T-helper 2 cell treated with Interferon-gamma antibody and Interleukin-4, amounts not matched to agents 100 ng/mL and 5 ng/mL, for 36 hours (primary cell): ENCODE results near the gene RAD51B. TPM values are rescaled to one million over a fixed set of nuclear protein-coding genes. Genes with fewer than 3 reads are reported as not detected.

Source experiments
- intact Hi-C: fragments of 100-400 bp; cut with micrococcal nuclease; formaldehyde crosslinking; loops from one replicate; pipeline ENCODE4 v1.15.1; 2023
- total RNA-seq: library from RNA; stranded (reverse); gene quantifications from 2 replicates; pipeline ENCODE4 v1.2.3, GENCODE V29; 2022

RAD51B gene
- total RNA-seq, 1 donor from 2014 or later: 31.7 TPM

GRCh38 chr14:68343534-68344118 is 524.0 kb downstream of the RAD51B start:
- intact Hi-C loops: no loop called here

DNA sequence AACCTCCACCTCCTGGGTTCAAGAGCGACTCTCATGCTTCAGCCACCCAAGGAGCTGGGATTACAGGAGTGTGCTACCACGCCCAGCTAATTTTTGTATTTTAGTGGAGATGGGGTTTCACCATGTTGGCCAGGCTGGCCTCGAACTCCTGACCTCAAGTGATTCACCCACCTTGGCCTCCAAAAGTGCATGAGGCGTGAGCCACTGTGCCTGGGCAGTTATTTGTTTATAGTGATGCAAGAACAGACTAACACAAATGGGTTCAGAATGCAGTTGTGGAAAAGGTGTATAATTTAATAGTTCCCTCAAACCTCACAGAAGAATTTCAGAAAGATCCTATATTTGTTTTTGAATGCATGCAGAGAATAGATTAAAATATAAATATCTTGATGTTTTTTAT is 526.2 kb downstream of the RAD51B start:
- intact Hi-C loops: no loop called here

DNA sequence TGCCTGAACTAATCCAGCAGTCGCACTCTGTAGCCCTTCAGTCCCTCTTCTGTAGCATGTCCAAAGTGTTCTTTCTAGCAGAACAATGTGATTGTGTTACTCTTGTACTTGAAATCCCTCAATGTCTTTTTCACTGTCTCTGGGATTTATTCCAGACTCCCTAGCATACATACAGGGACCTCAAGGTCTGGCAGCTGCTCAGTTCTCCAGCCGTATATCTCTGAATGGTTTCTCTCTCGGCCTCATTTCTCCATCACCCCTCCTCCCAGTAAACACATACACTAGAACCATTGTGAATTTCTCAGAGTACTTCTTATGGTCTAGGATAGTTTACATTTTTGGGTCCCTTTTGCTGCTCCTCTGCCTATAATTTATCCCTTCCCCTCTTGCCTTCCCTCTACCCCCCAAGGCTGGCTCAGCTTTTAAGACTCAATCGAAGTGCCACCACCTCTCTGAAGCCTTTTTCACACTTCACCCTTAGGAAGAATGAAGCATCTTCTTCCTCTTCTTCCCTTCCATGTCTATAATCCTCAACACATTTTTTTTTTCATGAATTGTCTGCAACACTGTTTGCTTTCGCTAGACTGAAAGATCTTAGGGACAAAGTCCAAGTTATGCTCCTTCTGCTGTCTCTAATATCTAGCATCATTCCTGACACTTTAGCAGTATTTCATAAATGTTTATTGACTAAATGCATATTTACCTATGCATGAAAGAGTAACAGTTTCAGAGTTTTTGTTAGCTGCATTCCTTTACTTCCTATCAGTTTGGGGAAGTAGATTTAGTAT is 527.2 kb downstream of the RAD51B start:
- intact Hi-C loops: no loop called here

- intact Hi-C loops: no loop called here
These were observed 530.5 kb downstream of the RAD51B start for GRCh38 chr14:68349900-68350629.

DNA sequence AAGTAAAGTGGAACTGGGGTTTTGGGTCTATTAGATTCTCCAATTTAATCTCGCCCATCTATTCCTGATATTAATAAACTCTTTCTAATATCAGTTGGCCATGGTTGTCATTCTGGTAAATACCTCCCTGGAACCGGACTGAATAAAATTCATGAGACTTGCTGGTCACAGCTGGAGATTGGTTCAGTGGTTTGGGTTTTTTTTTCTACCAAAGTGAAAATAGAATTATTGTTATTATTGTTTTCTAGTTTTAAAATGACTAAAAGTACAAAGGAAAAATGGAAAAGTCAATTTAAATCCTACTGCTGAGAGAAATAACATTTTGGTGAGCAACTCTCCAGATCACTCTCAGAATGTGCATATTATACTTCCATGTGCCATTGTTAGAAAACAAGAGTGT is 535.8 kb downstream of the RAD51B start:
- intact Hi-C loops: no loop called here

DNA sequence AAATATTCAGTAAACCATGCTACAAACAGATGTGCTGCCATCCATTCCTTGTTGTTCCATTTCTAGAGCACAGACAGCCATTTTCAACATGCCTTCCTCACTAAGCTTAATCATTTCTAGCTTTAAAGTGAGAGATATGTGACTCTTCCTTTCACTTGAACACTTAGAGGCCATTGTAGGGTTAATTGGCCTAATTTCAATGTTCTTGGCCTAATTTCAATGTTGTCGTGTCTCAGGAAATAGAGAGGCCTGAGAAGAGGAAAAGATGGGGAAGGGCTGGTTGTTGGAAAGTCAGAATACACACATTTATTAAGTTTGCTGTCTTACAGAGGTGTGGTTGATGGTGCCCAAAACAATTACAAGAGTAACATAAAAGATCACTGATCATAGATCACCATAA is 538.2 kb downstream of the RAD51B start:
- intact Hi-C loops: no loop called here

- intact Hi-C loops: no loop called here
These were observed 538.9 kb downstream of the RAD51B start for GRCh38 chr14:68358500-68358899.

DNA sequence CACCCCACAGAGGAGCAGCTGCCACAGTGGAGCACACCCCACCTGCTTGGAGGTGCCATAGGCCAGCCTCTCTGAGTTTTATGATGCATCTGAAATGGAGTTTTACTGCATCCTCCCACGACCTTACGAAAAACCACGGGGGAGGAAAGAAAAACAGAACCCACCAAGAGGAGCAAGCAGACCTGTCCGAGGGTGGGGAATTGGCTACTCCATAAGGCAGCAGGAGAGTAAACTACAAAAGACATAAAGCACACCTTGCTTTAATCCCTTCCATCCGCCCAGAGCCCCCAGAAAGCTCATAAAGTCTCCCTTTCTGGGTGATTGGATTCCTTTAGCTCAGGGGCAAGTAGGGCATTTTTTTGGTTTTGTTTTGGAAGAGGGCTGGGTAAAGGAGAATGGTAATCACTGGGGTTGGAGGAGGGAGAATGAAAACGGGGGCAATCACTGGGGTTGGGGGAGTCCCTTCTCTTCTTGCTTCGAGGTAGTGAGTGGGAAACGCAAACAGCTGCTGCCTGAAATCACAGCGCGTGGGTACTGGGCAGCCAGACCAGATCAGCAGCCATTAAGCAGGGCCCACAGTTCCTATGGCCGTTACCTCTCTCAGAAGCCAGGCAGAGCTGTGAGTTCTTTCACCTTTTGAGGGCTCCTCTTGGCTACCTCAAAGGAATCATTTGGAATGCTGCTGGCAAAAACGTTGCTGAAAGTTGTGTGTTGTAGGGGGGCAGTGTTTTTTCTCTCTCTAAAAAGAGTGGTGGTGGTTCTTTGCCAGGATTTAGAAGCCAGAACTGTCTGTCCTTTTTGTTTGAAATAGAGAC is 539.6 kb downstream of the RAD51B start:
- intact Hi-C loops: no loop called here

DNA sequence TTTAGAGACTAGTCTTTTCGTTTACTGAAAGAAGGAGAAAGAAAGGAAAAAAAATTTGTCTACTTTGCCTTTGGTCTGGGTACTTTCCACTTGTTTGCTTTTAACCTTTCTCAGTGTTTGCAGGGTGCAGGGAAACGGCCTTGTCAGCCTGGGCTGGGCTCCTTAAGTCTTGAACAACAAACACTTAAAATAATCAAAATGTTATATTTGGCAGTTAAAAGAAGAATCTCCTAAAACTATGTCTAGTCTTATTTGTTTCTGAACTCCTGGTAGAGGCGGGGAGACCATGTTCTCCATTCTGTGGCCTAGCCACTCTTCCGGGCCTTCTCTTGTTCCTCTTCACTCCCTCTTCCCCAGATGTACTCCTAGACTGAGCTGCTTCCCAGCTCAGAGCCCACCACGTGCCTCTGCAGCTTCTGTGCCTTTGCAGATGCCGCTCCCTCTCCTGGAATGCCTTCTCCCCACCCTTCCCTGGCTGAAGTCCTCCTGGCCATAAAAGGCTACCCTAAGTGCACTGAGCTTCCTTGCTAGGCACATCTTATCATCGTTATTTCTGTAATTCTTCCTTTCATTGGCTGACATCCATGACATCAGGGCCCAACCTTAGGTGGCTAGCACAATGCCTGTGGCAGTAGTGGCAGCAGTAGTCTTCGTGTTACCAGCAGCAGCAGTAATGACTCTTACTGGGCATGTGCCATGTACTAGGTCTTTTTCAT is 540.4 kb downstream of the RAD51B start:
- intact Hi-C loops: no loop called here

GRCh38 chr14:68361231-68361630 is 541.7 kb downstream of the RAD51B start:
- intact Hi-C loops: no loop called here

GRCh38 chr14:68362846-68363245 is 543.3 kb downstream of the RAD51B start:
- intact Hi-C loops: no loop called here

DNA sequence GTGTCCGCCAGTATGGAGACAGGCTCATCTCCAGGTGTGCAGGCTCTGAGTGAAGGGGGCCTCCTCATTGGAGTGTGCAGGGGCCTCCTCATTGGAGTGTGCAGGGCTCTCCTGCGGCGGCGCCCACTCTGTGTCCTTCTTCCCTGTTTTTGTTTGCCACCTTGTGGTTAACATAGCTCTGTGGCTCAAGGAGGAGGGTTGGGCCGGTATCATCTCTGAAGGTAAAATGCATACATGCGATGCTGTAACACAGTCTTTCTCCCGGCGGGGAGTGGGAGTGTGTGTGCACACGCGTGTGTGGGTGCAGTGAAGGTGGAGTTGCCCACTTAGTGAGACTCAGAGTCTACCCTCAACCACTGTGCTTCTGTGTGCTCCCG is 543.9 kb downstream of the RAD51B start:
- intact Hi-C loops: no loop called here

GRCh38 chr14:68363843-68364767 is 544.5 kb downstream of the RAD51B start:
- intact Hi-C loops: no loop called here

DNA sequence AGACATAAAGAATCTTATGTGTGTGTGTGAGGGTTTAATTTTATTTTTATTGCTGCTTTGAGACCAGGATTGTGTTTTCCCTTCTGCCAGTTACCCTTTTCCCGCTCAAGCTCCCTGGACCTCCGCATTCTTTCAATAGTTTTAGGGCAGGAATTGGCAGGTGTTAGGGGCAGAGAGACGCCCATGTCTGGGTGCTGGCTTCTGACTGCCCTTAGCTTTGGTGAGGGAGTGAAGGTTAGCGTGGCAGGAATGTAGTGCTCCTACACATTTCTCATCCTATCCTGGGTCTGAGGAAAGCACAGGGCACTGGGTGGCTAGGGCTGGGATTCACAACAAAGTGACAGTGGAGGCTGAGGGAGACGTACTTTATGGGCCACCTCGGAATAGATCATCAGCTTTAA is 545.2 kb downstream of the RAD51B start:
- intact Hi-C loops: no loop called here

DNA sequence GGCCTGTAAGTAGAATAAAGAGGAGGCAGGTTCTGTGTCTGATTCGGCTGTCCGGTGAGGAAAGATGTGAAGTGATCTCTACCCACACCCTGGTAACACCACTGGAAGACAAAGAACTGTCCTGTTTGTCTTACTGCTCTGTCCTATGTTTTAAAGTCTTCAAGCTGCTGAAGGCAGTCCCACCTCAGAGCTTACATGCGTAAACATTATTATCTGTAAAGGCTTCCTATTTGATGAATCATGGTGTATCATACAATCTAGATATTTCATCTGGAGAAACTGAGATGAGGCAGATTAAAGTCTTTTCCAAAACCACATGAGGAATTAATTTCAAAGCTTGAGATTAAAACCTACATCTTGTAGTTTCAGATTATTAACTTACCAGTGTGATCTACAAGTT is 545.6 kb downstream of the RAD51B start:
- intact Hi-C loops: no loop called here

DNA sequence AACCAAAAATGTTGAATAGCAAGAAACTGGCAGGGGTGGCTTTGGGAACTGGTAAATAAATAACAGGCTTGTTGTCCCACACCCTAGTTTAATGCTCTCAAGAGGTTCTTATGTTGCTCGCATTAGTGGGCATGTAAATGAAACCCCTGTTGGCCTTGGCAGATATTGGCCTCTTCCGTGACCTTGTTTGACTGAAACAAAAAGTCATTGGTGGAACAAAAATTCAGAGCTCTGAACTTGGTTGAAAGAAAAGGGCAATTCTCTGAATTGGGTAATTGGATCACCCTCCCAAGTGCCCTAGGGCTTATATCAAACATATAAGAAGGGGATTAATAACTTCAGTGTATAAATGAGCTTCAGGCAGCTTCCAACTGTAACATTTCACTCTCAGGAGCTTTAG is 547.1 kb downstream of the RAD51B start:
- intact Hi-C loops: no loop called here

GRCh38 chr14:68367536-68367935 is 548.0 kb downstream of the RAD51B start:
- intact Hi-C loops: no loop called here

DNA sequence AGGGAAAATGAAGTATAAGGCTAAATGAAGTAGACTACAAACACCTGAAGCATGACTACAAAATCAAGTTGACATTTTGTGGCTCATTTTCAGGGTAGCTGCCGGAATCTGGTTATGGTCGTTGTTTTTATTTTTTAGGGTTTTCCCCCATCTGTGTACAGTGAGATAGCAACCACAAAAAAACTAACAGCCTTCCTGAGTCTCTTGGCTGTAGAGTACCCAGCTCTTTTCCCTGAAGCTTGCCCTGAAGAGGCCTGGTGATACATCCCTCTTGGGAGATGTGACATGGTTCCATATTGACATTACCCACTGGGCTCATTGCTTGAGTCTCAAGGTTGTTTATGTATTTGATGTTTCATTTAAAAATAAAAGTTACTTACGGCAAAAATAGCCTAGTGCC is 549.3 kb downstream of the RAD51B start:
- intact Hi-C loops: no loop called here

- intact Hi-C loops: no loop called here
These were observed 549.9 kb downstream of the RAD51B start for GRCh38 chr14:68369281-68370056.
